Measurements from ENCODE around the gene METTL24.

Gene METTL24

DNA sequence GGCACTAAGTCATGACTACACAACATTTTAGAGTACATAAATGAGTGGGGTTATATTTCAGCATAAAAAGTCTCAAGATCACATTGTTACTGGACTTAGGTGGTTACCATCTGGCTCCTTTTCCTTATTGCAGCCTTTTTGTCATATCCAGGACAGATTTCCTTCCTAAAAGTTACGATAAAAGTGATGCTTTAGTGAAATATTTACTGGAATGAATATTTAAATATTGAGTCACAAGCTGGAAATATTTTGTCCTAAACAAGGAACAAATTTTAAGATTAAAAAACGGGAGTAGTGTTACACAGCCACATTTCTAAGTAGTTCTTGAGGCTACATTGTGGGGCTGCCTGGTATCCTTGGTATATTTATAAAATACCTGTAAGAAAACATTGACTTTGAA lies 125.7 kb downstream of the METTL24 start:
- Histone ChIP-seq H3K36me3 (peaks cover 38% of the 10 kb centered on the region), H3K9me3 (no peaks in the 10 kb centered on the region), H3K4me3 (ENCODE audit: low read depth in 1 of 2, low read length in 1 of 2) (no peak overlapping the region), H3K4me1 (ENCODE audit: control insufficient read depth in 1 of 2, insufficient read depth in 1 of 2, low read depth in 1 of 2, low read length in 1 of 2) (no peaks in the 10 kb centered on the region), H3K27me3 (no peaks in the 10 kb centered on the region), H3K27ac (no peak overlapping the region)
- TF ChIP-seq, protein P1, sequence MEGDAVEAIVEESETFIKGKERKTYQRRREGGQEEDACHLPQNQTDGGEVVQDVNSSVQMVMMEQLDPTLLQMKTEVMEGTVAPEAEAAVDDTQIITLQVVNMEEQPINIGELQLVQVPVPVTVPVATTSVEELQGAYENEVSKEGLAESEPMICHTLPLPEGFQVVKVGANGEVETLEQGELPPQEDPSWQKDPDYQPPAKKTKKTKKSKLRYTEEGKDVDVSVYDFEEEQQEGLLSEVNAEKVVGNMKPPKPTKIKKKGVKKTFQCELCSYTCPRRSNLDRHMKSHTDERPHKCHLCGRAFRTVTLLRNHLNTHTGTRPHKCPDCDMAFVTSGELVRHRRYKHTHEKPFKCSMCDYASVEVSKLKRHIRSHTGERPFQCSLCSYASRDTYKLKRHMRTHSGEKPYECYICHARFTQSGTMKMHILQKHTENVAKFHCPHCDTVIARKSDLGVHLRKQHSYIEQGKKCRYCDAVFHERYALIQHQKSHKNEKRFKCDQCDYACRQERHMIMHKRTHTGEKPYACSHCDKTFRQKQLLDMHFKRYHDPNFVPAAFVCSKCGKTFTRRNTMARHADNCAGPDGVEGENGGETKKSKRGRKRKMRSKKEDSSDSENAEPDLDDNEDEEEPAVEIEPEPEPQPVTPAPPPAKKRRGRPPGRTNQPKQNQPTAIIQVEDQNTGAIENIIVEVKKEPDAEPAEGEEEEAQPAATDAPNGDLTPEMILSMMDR (IDR thresholded peaks at IDR 0.05): no peak

DNA sequence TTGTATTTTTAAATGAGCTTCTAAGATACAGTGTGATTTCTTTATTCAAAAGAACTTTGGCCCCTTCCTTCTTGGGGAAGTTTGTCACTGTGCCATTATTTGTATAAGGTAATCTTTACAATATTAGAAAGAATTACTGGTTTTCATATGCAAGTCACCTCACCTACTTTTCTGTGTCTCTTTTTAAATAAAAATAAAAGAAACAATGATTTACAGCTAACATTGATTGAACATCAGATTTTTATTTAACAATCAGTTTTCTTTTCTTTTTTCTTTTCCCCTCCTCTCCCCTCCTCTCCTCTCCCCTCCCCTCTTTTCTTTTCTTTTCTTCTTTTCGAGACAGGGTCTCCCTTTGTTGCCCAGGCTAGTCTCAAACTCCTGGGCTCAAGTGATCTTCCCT lies 131.9 kb downstream of the METTL24 start:
- Histone ChIP-seq H3K4me1 (ENCODE audit: control insufficient read depth in 1 of 2, insufficient read depth in 1 of 2, low read depth in 1 of 2, low read length in 1 of 2) (no peaks in the 10 kb centered on the region), H3K27ac (no peak overlapping the region), H3K4me3 (ENCODE audit: low read depth in 1 of 2, low read length in 1 of 2) (no peak overlapping the region), H3K27me3 (no peaks in the 10 kb centered on the region), H3K36me3 (peaks cover 85% of the 10 kb centered on the region), H3K9me3 (no peaks in the 10 kb centered on the region)
- TF ChIP-seq, protein P1 (IDR thresholded peaks at IDR 0.05): no peak

DNA sequence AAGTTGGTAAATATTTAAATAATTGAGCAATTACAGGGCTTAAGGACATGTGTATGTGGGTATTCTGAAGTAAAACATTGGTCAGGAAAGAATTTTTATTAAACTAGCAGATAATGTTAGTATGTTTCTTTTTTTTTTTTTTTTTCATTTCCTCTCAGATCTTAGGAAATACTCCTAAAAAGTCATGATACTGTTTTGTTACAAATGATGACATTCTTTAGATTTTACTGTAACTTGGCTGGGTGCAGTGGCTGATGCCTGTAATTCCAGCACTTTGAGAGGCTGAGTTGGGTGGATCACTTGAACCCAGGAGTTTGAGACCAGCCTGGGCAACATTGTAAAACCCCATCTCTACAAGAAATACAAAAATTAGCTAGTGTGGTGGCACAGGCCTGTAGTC lies 136.4 kb downstream of the METTL24 start:
- TF ChIP-seq, protein P1 (IDR thresholded peaks at IDR 0.05): no peak
- Histone ChIP-seq H3K36me3 (peaks cover 93% of the 10 kb centered on the region), H3K27ac (no peak overlapping the region), H3K9me3 (no peaks in the 10 kb centered on the region), H3K4me1 (ENCODE audit: control insufficient read depth in 1 of 2, insufficient read depth in 1 of 2, low read depth in 1 of 2, low read length in 1 of 2) (no peaks in the 10 kb centered on the region), H3K27me3 (no peaks in the 10 kb centered on the region), H3K4me3 (ENCODE audit: low read depth in 1 of 2, low read length in 1 of 2) (no peak overlapping the region)

DNA sequence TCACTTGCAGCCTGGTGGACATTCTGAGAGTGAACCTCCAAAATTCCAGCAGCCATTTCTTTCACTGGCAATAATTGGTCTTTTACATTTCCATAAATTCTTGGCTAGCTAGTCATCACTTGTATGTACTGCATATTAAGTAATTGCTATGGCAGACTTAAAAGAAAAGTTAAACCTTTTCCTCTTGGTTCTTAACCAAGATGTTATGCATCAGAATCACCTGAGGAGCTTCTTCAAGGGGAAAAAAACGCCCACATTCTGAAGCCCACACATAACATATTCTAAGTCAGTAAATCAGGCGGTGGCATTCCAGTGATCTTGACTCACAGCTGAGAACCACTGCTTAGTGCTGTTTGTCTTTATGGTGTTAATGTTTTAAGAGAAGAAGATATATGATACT lies 140.9 kb downstream of the METTL24 start:
- Histone ChIP-seq H3K9me3 (no peaks in the 10 kb centered on the region), H3K27me3 (no peaks in the 10 kb centered on the region), H3K27ac (no peak overlapping the region), H3K36me3 (peaks cover 96% of the 10 kb centered on the region), H3K4me1 (ENCODE audit: control insufficient read depth in 1 of 2, insufficient read depth in 1 of 2, low read depth in 1 of 2, low read length in 1 of 2) (no peaks in the 10 kb centered on the region), H3K4me3 (ENCODE audit: low read depth in 1 of 2, low read length in 1 of 2) (no peak overlapping the region)
- TF ChIP-seq, protein P1 (IDR thresholded peaks at IDR 0.05): no peak

DNA sequence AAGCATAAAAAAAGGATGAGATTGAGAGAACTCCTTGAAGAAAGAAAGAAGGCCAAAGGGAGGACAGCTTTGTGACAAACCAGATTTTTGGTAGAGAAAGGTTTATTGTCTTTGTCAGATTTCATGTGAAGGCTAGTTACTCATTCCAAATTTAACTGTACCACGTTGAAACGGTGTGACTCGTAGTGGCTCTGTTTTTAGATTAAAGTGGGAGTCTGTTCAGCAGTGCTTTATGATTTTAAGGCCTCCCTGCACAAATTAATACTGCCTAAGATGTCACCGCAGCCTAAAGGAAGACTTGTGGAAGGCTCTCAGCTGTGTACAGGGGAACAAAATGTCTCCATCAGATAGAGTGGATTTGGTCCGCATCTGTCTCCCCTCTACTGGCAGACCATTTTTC lies 142.0 kb downstream of the METTL24 start:
- Histone ChIP-seq H3K4me3 (ENCODE audit: low read depth in 1 of 2, low read length in 1 of 2) (no peak overlapping the region), H3K4me1 (ENCODE audit: control insufficient read depth in 1 of 2, insufficient read depth in 1 of 2, low read depth in 1 of 2, low read length in 1 of 2) (no peaks in the 10 kb centered on the region), H3K9me3 (no peaks in the 10 kb centered on the region), H3K36me3 (peaks cover 98% of the 10 kb centered on the region), H3K27me3 (no peaks in the 10 kb centered on the region), H3K27ac (no peak overlapping the region)
- TF ChIP-seq, protein P1 (IDR thresholded peaks at IDR 0.05): no peak

DNA sequence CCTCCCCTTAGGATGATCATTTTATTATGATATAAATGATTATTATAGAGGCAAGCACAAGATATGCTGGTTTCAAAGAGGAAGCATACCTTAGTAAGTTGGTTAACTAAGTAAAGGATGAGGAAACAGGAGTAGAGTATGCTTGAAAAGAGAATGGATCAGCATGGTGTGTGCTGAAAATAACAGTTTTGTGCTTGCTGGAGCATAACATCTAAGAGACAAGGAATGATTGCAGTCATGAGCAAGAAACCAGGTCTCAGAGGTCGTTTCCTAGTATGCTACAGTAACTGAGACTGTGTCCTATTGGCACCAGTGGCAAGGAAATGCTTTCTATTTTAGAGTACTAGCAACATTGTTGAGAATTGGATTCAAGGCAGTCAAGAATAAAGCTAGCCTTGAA lies 143.8 kb downstream of the METTL24 start:
- no peaks in the 10 kb centered on the region for H3K9me3 ChIP-seq
- H3K4me1 ChIP-seq (ENCODE audit: control insufficient read depth in 1 of 2, insufficient read depth in 1 of 2, low read depth in 1 of 2, low read length in 1 of 2): no peaks in the 10 kb centered on the region
- no peak overlapping the region for H3K4me3 ChIP-seq (ENCODE audit: low read depth in 1 of 2, low read length in 1 of 2)
- no peaks in the 10 kb centered on the region for H3K27me3 ChIP-seq
- peaks cover 96% of the 10 kb centered on the region for H3K36me3 ChIP-seq
- TF ChIP-seq, protein P1 (IDR thresholded peaks at IDR 0.05): no peak
- H3K27ac ChIP-seq: no peak overlapping the region
